Calu3 (cell line): Measurements from ENCODE around the gene BCR. TPM values are rescaled to one million over a fixed set of nuclear protein-coding genes. Genes with fewer than 3 reads are reported as not detected.
"Not testable (repeated sequence)": the region's sequence is repeated elsewhere in the genome, so short reads cannot be mapped to it uniquely, and the experiment has no call there.

ENCODE experiments used
- BruUV-seq: library from RNA; stranded (reverse); fragments of 400-500 nt; replicated peaks from 2 replicates; lab custom pipeline; 2021; lab: Mats Ljungman, UMichigan
- CTCF ChIA-PET: fragments of 300-600 bp; sonication (Branson Sonifier 250); formaldehyde crosslinking; loops from one replicate; lab custom pipeline; 2022; ENCODE audit warnings: antibody characterized with exemption; lab: Charles Lee
- DNase-seq: peaks from one replicate; pipeline ENCODE4 v3.0.0; 2022
- H3K27ac Mint-ChIP-seq: one replicate; pipeline ENCODE4 v1.8.0; 2022; ENCODE audit warnings: mixed read lengths; ENCODE audit not compliant: unreplicated experiment
- H3K27me3 Mint-ChIP-seq: one replicate; pipeline ENCODE4 v1.8.0; 2022; ENCODE audit warnings: mixed read lengths; ENCODE audit not compliant: unreplicated experiment
- H3K36me3 Mint-ChIP-seq: one replicate; pipeline ENCODE4 v1.8.0; 2022; ENCODE audit warnings: mild to moderate bottlenecking, moderate library complexity, mixed read lengths; ENCODE audit not compliant: insufficient read depth, unreplicated experiment
- H3K4me1 Mint-ChIP-seq: one replicate; pipeline ENCODE4 v1.8.0; 2022; ENCODE audit warnings: mild to moderate bottlenecking, low read depth, mixed read lengths; ENCODE audit not compliant: unreplicated experiment
- H3K4me3 Mint-ChIP-seq: one replicate; pipeline ENCODE4 v1.8.0; 2022; ENCODE audit warnings: mild to moderate bottlenecking, low read depth, moderate library complexity, mixed read lengths; ENCODE audit not compliant: unreplicated experiment
- H3K9me3 Mint-ChIP-seq: one replicate; pipeline ENCODE4 v1.8.0; 2022; ENCODE audit warnings: low read depth, mixed read lengths; ENCODE audit not compliant: unreplicated experiment
- intact Hi-C: fragments of 100-400 bp; cut with micrococcal nuclease; formaldehyde crosslinking; loops from one replicate; pipeline ENCODE4 v1.10.0; 2022; ENCODE audit not compliant: unreplicated experiment
- total RNA-seq: library from RNA; stranded (reverse); gene quantifications from 2 replicates; pipeline ENCODE4 v1.2.3, GENCODE V29; 2022
- TF ChIP-seq, protein P1 (sequence below): fragments of 200-600 bp; IDR thresholded peaks from one replicate; pipeline ENCODE4 v1.8.0; 2022; ENCODE audit warnings: antibody characterized with exemption; ENCODE audit not compliant: unreplicated experiment

The BCR gene
- total RNA-seq, 1 experiment from 2014 or later, result 83.6 TPM

DNA sequence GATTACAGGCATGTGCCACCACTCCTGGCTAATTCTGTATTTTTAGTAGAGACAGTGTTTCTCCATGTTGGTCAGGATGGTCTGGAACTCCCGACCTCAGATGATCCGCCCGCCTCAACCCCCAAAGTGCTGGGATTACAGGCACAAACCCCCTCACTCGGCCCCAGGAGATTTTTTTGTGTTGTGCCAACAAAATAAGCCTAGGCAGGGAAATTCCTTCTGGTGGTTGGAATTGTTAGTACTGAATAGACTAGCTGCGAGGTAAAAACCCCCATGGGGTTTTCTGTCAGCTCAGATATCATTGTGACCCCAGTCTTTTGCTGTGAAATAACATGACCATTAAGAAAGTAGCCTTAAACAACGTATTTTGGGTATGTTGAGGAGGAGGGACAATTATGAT lies 144.9 kb downstream of the BCR start:
- Mint-ChIP-seq H3K27me3 (no peaks in the 10 kb centered on the region), H3K4me1 (no peaks in the 10 kb centered on the region), H3K27ac (no peak overlapping the region), H3K4me3 (no peak overlapping the region), H3K36me3 (no peaks in the 10 kb centered on the region), H3K9me3 (no peaks in the 10 kb centered on the region)
- DNase-seq, result no peak
- intact Hi-C loops, result no loop called here
- CTCF ChIA-PET, result interaction anchor here (0.6 kb wide), 1 partner anchor 52 kb away, joined by 7 read pairs; no protein-coding TSS in a partner anchor
- no TSS peak for BruUV-seq
- TF ChIP-seq, protein P1, sequence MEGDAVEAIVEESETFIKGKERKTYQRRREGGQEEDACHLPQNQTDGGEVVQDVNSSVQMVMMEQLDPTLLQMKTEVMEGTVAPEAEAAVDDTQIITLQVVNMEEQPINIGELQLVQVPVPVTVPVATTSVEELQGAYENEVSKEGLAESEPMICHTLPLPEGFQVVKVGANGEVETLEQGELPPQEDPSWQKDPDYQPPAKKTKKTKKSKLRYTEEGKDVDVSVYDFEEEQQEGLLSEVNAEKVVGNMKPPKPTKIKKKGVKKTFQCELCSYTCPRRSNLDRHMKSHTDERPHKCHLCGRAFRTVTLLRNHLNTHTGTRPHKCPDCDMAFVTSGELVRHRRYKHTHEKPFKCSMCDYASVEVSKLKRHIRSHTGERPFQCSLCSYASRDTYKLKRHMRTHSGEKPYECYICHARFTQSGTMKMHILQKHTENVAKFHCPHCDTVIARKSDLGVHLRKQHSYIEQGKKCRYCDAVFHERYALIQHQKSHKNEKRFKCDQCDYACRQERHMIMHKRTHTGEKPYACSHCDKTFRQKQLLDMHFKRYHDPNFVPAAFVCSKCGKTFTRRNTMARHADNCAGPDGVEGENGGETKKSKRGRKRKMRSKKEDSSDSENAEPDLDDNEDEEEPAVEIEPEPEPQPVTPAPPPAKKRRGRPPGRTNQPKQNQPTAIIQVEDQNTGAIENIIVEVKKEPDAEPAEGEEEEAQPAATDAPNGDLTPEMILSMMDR, result no peak

DNA sequence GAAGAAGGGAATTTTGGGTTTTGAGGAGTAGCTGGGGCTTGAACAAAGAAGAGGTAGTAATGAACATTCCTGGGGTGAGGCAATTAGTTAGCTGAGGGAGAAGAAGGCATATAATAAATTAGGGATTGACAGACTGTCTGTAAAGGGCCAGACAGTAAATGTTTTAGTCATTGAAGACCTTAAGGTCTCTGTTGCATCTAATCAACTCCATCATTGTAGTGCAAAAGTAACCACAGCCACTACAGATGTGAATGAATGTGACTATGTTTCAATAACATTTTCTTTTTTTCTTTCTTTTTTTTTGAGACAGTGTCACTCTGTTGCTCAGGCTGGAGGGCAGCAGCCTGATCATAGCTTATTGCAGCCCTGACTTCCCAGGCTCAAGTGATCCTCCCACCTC lies 153.5 kb downstream of the BCR start:
- H3K4me1 Mint-ChIP-seq, DNase-seq, intact Hi-C loops, H3K27ac Mint-ChIP-seq, H3K36me3 Mint-ChIP-seq, H3K9me3 Mint-ChIP-seq, BruUV-seq, H3K4me3 Mint-ChIP-seq, CTCF ChIA-PET: not testable (repeated sequence)
- H3K27me3 Mint-ChIP-seq, result peaks cover 13% of the 10 kb centered on the region

DNA sequence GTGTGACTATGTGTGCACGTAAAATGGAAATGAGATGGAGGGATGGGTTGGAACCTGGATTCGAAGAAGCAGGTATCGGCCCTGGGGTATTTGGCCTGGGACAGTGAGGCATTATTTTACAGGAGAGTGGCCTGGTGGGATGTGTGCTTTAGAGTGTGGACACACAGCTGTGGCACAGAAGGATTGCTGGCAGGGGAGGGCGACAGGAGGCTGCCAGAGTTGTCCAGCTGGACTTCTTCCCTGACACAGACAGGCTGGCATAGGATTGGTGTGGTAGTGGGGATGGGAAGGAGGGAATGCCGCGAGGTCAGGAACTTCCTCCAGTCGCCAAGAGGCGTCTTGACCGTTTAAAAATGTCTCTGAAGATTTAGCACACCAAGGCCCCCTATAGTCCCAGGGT lies 157.4 kb downstream of the BCR start:
- CTCF ChIA-PET, H3K4me1 Mint-ChIP-seq, H3K9me3 Mint-ChIP-seq, intact Hi-C loops, BruUV-seq, H3K27ac Mint-ChIP-seq, H3K4me3 Mint-ChIP-seq, DNase-seq, H3K36me3 Mint-ChIP-seq: not testable (repeated sequence)
- H3K27me3 Mint-ChIP-seq, result peaks cover 13% of the 10 kb centered on the region

DNA sequence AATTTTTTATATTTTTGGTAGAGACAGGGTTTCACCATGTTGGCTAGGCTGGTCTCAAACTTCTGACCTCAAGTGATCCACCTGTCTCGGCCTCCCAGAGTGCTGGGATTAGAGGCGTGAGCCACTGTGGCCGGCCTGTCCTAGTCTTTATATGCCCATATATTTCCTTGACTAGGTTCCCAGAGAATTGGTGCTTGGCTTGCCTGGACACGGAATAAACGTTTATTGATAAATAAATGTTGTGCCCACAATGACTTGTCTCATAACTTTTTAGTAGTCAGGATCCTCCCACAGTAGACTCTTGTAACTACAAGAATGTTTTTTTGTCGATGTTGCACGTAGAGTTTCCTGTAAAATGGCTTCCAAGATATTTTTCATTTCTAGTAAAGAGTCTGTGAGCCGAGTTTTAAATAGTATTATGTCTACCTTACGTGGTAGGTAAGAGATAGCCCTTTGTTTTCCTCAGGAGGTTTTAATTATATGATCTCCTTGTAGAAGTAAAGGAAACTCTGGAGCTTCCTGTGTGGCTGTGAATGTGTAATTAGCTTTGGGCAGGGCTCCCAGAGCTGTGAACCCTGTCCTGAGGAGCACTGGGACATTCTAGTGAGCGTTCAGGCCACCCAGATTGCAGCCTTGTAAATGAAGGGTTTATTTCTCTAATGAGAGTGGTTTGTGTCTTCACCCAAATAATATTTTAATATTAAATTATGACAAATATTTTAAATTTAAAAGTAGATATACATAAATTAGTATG lies 161.8 kb downstream of the BCR start:
- H3K4me1 Mint-ChIP-seq, H3K27ac Mint-ChIP-seq, H3K9me3 Mint-ChIP-seq, BruUV-seq, H3K36me3 Mint-ChIP-seq, DNase-seq, CTCF ChIA-PET, H3K4me3 Mint-ChIP-seq, H3K27me3 Mint-ChIP-seq, intact Hi-C loops: not testable (repeated sequence)

DNA sequence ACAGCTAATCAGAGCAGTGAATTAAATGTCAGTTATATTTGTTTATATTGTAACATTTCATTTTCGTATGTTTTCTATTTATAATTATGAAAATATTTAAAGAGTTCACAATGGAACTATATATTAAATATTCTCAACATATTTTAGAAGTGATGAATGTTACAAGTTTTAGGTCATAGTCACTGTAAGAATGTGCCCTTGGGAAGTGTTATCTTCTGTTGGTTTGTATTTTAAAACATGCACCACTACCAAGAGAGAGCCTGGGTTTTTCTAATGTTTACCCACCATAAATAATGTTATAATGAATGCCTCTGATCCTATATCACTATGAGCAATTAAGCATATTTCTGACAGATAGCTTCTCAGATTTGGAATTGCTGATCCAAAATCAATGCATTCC lies 171.0 kb downstream of the BCR start:
- CTCF ChIA-PET, result interaction anchor here (0.6 to 1.2 kb wide), 2 partner anchors 34 to 132 kb away, joined by 5 read pairs; no protein-coding TSS in a partner anchor
- BruUV-seq, result no TSS peak
- no peak for DNase-seq
- no peaks in the 10 kb centered on the region for H3K4me1 Mint-ChIP-seq
- H3K9me3 Mint-ChIP-seq, result no peaks in the 10 kb centered on the region
- no peak overlapping the region for H3K4me3 Mint-ChIP-seq
- H3K36me3 Mint-ChIP-seq, result no peaks in the 10 kb centered on the region
- no peak overlapping the region for H3K27ac Mint-ChIP-seq
- H3K27me3 Mint-ChIP-seq, result peaks cover 36% of the 10 kb centered on the region
- TF ChIP-seq, protein P1, result no peak
- intact Hi-C loops, result no loop called here

DNA sequence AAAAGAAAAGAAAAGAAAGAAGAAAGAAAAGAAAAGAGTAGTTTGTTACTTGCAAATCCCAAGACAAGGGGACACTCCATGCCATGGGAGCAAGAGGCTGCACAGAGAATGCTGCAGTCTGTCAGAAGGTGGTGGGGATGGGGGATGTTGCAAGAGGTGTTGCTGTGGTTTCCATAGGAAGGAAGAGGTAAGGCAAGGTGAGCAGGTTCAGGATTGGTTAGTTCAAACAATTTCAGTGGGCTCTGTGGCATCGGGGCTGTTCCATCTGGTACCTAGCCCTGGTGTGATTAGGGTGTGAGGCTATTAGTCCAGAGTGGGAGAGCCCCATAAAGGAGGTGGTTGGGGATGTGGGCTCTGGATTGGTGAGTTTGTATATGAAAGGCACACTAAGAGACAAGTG lies 172.7 kb downstream of the BCR start:
- Mint-ChIP-seq H3K36me3 (no peaks in the 10 kb centered on the region), H3K4me1 (no peaks in the 10 kb centered on the region), H3K27me3 (peaks cover 48% of the 10 kb centered on the region), H3K9me3 (no peaks in the 10 kb centered on the region), H3K4me3 (no peak overlapping the region), H3K27ac (no peak overlapping the region)
- TF ChIP-seq, protein P1, result no peak
- CTCF ChIA-PET, result no interaction called here
- BruUV-seq, result no TSS peak
- intact Hi-C loops, result no loop called here
- no peak for DNase-seq
